GM21717 (cell line): Measurements from ENCODE around the gene TRIM7.
A peak's percentile ranks its signal among the peaks of the same experiment; 100 is the strongest.

Experiments
- ATAC-seq: cut with Tn5 transposase; IDR thresholded peaks from one replicate; pipeline ENCODE4 v1.9.1; 2021; ENCODE audit warnings: mild to moderate bottlenecking, moderate library complexity; ENCODE audit not compliant: unreplicated experiment

TRIM7 gene

DNA sequence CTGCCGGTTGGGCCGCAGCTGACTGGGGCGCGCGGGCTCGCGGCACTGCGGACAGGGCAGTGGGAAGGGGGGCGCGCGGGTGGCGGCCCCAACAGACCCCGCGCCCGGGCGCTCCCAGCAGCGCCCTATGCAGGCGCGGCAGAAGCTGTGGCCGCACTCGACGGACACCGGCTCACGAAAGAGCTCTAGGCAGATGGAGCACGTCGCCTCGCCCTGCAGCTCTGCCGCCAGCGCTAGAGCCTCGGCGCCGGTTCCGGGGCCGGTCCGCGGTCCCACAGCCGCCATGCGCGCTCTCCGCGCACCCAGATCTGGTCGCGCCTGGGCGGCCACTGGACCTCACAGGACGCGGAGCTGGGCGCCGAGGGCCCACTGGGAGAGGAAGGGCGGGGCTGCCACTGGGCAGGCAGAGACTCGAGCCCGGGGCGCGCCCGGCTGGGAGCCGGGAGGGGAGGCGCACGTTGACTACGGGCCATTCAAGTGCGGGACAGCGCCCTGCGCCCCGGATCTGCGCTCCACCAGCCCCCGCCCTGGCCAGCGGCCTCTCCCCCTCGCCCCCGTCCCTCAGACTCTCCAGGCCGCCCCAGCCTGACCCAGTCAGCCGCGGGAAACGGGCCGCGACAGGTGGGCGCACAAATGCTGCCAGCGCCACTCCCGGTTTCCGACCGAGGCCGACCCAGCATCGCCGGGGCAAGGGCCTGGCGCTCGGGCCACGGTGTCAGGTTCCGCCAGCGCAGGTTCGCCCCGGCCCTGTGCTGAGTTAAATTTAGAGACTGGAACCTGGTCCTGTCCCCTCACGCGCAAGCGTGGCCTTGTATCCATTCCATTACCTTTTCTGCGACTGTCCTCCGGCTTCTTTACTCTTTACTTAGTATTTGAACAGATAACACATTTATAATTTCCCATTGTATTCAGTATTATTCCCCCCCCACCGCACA, at the start of gene TRIM7:
Gene TRIM7 (minus strand): TSS at position 371 of the 935 bp plus-strand sequence. CDS start 86 bp downstream, at position 285.
- ATAC-seq, result no peak

DNA sequence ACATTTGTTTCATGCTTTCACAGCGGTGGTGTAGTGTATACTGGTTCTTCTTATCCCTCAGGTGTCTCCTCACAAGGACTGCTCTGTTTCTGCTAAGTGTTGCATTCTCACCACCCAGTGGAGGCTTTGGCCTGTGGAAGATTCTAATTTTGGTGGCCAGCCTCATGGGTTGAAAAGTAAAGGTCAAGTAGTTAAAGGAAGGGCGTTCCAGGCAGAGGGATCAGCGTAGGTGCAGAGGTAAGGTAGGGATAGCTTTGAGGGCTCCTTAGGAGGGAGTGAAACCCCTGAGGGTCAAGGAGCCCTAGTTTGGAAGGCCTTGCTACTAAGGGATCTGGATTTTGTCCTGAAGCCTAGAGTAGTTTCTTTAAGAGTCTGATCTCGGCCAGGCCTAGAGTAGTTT, 43.3 kb upstream of the TRIM7 start:
- ATAC-seq, result no peak

DNA sequence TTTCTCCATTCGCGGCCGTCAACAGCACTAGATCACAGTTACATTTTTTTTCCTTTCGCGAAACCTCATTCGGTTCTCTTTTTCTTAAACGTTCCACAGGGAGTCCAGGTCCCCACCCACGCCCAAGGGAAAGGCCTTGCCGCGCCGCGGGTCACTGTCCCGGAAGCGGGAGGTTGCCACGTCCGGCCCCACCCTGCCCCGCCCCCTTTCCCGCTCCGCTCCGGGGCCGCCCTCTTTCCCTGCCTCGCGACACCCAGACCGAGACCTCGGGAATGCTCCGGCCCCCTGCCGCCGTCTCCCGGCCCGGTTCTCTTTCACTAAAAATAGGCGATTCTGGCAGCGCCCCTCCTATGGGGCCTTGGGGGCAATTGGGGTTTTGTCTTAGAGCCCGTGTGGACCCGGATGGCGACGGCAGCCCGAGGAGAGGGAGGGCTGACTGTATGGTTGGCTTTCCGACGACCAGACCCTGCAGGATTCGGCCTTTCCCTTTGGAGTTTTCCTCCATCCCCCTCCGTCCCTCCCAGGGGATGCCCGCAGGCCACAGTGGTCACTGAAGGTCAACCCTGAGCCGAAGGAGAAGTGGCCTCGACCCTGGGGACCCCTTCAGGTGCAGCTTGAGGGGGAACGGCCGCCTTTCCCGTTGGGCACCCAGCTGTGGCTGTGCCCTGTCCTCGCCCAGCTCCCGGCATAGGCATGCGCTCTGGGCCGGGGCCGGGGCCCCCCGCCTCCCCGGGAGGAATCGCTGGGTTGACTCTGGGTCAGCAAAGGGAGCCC, 41.5 kb upstream of the TRIM7 start:
- peak; percentile 53 for ATAC-seq

DNA sequence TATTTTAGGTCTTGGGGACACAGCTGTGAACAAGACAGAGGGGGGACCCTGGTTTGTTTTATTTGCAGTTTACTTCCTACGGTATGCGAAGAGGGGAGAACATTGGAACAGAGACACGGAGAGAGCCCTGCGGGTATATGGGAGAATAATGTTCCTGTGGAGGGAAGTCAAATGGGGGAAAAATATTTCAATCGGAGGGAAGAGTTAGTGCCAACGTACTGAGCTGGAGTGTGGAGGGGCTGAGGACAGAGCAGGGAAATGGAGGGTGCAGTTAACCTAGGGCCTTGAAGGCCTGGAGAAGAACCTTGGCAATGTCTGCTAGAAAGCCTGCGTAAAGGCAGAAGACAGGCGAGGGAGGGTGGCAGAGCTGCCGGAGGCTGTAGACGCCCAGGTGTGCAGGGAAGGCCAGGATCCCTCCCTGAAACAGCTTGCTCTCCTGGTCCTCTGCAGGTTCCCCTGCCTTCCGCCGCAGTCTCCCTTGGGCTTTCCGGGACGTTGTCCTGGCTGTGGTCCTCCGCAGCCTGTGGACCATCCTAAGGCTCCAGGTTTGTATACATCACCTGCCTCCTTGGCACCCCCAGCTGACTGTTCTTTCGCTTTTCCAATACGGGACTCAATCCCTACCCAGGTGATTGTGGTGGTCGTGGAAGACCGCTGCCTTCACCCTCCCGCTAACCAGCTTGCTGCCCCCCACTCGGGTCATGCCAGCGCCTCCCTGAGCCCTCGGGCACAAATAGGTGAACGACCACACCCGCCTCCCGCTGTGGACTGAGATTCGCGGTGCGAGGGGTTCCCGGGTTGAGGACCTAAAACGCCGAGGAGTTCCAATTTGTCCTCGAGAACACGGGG, 40.7 kb upstream of the TRIM7 start:
- peak; percentile 1 for ATAC-seq

DNA sequence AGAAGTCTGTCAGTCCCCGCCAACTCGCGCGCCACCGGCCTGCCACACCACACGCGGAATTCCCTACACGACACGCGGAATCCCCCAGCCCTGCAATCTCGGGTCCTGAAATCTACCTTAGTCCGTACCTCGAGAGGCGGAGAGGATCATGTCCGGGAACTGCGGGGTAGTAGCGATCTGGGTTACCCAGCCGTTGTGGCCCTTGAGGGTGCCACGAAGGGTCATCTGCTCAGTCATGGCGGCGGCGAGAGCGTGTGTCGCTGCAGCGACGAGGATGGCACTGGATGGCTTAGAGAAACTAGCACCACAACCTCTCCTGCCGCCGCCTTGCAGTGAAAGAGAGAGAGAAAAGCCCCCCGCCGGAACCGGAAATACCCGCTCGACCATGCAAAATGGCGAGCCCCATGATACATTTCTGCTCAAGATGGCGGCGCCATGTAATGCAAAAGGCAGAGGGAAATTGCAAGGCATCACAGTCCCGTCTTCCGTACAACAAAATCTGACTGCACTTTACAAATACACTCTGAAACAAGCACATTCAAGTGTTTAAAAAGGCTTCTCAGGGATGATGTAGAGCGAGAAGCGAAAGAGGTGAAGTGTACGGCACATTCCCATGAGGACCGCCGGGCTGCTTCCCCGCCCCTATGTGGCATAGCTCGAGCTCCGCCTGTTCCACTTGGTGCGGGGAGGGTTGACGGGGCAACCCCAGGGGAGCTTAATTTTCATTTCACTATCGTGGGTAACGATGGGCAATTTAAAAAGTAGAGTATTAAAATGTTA, 38.8 kb upstream of the TRIM7 start, which contains the start of gene RACK1:
Gene RACK1 (minus strand): TSS at position 343 of the 780 bp plus-strand sequence. CDS start 106 bp downstream, at position 237.
- ATAC-seq, result peak; percentile 65

DNA sequence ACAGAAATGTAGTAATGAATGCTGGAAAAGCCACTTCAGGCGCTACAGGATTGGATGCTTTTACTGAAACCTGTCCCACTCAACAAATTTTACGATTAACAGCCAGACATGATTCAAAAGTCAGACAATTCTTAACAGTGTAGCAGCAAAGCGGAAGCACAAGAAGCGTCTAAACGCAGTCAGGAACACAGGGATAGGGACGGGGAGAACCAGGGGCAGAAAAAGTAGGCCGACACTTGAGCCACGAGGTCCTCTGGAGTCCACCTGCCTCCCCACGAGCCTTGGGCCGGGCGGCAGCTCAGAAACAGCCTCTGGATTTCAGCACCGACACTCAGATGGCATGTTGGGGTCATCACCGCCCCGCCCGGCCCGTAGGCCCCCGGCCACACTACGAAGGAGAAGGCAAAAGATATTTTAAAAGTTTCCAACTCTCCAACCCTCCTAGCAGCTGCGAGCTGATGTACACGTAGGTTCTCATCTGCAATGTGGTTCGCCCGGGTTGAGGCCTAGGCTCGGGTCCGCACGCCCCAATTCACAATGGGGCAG, 38.1 kb upstream of the TRIM7 start:
- ATAC-seq, result no peak

DNA sequence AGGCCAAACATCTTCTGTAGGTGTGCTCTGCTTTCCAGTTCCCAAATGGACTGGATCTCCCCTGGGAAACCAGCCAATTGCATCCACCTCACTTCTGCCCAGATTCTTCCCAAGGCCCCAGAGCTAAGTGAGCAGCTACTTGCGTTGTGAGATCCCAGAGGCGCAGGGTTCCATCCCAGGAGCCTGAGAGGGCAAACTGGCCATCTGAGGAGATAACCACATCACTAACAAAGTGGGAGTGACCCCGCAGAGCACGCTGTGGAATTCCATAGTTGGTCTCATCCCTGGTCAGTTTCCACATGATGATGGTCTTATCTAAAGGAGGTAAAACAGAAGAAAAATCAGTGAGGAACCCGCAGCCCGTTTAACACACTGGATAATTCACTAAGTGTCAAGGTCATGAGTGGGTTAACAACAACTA, 37.0 kb upstream of the TRIM7 start:
- no peak for ATAC-seq

DNA sequence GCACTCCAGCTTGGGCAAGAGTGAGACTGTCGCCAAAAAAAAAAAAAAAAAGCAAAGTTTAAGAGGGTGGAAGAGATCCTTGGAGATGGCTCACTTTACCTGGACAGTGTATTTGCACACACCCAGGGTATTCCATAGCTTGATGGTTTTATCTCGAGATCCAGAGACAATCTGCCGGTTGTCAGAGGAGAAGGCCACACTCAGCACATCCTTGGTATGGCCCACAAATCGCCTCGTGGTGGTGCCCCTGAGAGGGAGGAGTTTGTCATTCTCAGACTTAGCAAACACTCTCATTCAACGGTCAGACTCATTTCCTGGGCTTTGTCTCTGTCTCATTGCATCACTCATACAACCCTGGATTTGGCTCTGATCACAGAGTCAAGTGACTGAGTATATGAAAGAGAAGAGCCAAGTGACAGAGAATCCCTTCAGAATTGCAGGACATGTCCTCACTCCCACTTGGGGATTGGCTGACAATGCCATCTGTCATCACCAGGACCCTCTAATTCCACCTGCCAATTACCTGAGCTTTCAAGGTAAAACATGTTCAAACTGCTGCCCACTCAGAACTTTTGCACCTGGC, 36.5 kb upstream of the TRIM7 start:
- no peak for ATAC-seq

DNA sequence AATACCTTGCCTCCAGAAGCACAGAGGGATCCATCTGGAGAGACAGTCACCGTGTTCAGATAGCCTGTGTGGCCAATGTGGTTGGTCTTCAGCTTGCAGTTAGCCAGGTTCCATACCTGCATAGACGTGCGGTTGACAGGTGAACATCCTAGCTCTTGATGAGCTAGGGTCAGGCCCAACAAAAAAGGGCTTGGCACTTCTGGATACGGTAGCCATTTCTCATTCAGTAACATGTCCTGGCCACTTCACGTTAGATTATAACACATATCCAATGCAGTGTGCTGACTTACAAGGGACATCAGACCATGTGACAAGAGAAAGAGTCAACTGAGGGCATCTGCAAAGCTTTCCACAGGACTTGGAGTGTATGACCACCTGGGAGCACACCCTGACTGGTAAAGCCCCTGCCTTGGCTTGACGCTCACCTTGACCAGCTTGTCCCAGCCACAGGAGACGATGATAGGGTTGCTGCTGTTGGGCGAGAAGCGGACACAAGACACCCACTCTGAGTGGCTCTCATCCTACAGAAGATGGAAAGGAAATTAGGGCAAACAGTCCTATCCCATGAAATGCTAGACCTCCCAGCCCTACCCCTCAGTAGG, 34.2 kb upstream of the TRIM7 start:
- ATAC-seq, result no peak

DNA sequence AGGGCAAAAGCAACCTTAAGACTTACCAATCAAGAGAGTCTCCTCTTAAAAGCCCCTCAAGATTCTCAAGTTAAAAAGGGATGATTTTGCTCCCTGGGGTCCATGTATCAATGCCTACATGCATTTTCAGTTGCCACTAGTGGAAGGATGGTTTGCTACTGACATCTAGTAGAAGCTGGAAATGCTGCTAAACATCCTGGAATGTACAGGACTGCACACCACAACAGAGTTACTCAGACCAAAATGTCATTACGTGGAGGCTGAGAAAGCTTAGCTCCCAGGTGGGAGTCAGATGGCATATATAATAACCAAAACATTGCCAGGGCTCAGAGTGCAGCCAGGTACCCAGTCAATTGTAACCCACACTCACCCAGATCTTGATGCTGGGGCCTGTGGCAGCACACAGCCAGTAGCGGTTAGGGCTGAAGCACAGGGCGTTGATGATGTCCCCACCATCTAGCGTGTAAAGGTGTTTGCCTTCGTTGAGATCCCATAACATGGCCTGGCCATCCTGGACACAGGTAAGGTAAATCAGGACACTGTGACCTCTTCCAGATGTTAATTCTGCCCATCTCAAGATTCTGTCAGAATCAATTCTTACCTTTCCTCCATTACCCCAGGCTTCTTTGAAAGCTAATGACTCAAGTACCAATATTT, 32.9 kb upstream of the TRIM7 start:
- no peak for ATAC-seq

DNA sequence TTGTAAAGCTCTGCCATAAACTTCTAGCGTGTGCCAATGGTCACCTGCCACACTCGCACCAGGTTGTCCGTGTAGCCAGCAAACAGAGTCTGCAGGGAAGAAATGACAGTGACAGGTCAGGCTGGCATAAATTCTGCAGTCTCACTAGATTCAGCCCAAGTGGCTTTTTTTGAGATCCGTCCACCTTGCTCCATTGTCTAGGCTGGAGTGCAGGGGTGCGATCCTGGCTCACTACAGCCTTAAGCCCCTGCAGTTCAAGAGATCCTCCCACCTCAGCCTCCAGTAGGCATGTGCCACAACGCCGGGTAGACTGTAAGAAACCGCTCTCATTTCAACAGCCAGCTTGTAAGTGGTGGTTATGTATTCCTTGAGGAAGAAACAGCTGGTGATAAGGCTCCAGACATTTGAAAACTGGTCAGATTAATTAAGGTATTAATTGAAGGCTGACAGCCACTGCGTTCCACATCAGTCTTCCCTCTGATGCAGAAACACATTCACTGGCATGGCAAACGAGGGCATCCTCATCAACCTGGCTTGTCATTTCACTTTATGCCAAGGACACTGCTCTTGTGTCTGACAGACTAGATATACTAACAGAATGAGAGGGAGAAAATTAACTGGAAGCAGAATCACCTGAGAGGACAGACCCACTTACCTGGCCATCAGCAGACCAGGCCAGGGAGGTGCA, 32.1 kb upstream of the TRIM7 start:
- no peak for ATAC-seq

DNA sequence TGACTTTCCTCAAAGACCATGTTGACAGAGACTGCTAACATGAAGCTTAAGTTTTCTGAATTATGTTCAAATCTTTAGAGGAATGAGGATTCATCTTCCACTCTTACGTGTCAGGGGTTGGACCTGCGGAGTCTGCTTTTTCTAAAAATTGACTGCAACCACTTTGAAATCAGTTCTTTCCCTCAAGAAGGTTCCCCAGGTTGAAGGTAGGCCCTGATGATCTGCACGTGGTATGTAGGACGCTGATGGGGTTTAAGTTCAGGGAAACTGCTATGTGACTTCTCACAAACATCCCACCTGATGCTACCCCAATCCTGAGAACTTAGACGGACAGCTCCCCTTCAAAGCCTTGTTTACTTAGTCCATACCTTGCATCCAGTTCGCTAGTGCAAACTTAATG, 31.5 kb upstream of the TRIM7 start:
- no peak for ATAC-seq

DNA sequence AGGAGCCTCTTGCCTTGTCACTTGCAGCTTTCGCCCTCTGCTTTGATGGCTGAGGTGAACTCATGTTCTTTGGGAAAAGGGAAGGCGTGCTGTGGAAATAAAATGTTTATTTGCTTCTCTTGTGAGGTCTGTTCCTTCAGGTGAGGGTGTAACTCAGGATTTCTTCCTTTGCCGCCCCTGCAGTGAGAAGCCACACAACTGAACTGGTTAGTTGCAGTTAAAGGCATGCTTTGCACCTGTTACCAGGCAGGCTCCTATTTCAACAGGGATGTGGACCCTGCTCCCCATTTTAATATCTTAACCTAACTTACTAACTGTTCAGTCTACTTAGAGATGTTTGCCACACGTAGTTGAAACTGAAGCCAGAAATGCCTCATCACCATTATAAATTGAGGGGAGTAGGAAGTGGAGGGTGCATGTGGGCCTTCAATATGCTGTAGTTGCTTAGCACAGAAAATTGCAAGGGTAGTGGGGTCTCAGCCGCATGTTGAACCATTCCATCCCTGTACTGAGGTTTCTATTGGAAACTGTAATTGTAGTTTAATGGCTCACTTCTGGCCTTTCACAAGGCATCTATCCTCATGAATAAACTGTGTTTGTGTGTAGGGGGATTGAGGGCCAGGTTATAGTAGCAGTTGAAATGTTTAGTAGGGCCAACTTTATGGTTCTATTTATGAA, 30.8 kb upstream of the TRIM7 start:
- ATAC-seq, result no peak

DNA sequence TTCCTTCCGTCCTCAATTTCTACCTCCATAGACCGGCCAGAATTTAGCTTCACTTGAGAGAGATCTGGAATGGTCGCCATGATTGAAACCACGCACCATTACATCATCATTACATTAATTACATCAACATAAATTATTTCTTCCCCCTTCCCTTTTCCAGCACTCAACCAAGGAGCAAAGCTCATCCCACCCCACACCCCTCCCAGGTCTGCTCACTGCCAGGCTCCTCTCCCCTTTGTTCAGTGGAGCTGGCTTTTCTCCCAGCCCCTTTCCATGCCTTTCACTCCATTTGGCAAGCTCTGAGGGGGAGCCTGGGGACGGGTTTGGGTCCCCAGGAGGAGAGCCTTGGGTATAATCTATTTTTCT, 30.3 kb upstream of the TRIM7 start:
- no peak for ATAC-seq

DNA sequence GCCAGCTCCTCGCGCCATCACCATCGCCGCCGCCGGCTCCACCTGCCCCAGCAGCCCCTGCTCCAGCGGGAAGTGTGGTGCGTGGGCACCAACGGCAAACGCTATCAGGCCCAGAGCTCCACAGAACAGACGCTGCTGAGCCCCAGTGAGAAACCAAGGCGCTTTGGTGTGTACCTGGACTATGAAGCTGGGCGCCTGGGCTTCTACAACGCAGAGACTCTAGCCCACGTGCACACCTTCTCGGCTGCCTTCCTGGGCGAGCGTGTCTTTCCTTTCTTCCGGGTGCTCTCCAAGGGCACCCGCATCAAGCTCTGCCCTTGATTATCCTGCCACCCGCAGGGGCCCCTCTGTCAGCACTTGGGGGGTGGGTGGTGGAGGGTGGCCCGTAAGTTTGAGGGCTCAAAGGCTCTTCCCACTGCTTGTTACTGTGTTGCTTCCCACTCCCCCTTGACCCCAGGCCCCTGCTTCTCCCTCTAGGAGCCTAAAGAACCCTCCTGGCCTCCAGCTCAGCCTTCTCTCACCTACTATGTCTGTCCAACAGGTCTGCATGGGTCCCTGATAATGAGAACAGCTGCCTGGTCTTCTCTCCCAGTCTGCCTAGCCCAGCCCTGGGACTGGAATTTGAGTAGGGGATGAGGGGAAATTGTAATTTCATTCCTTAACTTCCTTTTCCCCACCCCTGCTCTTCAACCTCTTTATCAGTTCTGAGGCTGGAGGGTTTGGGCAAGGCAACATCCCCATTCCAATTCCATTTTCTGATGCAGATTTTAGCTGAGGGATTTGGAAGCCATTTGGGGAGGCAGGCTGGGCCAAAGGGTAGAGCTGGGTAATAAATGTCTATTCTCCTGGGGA, 29.7 kb upstream of the TRIM7 start:
- ATAC-seq, result no peak

DNA sequence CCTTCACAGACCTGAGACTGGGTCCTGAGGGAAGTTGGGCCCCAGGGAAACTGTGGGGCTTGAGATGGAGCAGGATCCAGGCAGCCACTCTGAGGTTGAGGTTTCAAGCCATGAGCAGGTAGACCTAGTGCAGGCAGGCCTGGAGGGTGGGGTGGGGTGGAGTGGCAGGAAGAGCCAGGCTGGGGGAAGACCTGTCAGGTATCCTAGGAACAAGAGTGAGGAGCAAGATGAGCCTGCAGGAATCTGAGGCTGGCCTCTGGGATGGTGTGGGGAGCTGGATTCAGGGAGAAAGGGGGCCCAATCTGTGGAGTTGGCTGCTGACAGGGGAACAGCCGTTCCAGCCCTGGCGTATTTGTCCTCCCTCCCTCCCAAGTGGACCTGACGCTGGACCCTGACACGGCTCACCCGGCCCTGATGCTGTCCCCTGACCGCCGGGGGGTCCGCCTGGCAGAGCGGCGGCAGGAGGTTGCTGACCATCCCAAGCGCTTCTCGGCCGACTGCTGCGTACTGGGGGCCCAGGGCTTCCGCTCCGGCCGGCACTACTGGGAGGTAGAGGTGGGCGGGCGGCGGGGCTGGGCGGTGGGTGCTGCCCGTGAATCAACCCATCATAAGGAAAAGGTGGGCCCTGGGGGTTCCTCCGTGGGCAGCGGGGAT, 28.9 kb upstream of the TRIM7 start:
- no peak for ATAC-seq
